ENCODE results near the gene DIPK1C. TPM values are rescaled to one million over a fixed set of nuclear protein-coding genes. Genes with fewer than 3 reads are reported as not detected.

Gene DIPK1C
- total RNA-seq, 4 donors from 2014 or later = 0.12 to 9.1 TPM; not detected in 2

DNA sequence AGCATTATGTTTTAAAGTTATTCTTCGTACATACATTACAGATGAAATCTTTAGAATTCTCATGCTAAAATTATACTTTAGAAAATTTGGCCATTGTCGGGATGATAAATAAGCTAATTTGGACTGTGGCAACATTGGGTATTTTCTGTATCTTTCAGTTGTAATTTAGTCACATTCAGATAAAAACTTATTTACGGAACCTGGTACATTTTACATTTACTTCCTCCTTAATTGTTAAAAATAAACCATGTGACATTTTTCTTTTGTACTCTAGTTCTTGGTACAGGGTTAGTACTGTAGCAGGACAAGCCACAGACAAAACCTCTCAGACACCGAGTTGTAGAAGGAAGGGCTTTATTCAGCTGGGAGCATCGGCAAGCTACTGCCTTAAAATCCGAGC lies 43.3 kb upstream of the DIPK1C start:
- Histone ChIP-seq H3K36me3 (no peaks in the 10 kb centered on the region), H3K4me1 (no peaks in the 10 kb centered on the region), H3K27ac (no peak overlapping the region), H3K27me3 (no peaks in the 10 kb centered on the region), H3K4me3 (no peak overlapping the region), H3K9me3 (no peaks in the 10 kb centered on the region)
- TF ChIP-seq, protein P1, sequence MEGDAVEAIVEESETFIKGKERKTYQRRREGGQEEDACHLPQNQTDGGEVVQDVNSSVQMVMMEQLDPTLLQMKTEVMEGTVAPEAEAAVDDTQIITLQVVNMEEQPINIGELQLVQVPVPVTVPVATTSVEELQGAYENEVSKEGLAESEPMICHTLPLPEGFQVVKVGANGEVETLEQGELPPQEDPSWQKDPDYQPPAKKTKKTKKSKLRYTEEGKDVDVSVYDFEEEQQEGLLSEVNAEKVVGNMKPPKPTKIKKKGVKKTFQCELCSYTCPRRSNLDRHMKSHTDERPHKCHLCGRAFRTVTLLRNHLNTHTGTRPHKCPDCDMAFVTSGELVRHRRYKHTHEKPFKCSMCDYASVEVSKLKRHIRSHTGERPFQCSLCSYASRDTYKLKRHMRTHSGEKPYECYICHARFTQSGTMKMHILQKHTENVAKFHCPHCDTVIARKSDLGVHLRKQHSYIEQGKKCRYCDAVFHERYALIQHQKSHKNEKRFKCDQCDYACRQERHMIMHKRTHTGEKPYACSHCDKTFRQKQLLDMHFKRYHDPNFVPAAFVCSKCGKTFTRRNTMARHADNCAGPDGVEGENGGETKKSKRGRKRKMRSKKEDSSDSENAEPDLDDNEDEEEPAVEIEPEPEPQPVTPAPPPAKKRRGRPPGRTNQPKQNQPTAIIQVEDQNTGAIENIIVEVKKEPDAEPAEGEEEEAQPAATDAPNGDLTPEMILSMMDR (IDR thresholded peaks at IDR 0.05) = no peak
- no peak for TF ChIP-seq POLR2A (IDR thresholded peaks at IDR 0.05)
- no peak for DNase-seq
- intact Hi-C loops (cut with DNase I; ENCODE audit: low total_unique reads) = no loop called here

GRCh38 chr18:74499633-74500032 lies 42.5 kb upstream of the DIPK1C start:
- intact Hi-C loops (cut with DNase I; ENCODE audit: low total_unique reads) = no loop called here
- DNase-seq = peak in 1 of 2 donors; percentile 60
- Histone ChIP-seq H3K9me3 (no peaks in the 10 kb centered on the region), H3K4me3 (no peak overlapping the region), H3K4me1 (no peaks in the 10 kb centered on the region), H3K36me3 (no peaks in the 10 kb centered on the region), H3K27me3 (no peaks in the 10 kb centered on the region), H3K27ac (peak overlapping the region in 1 of 2 donors; percentile 19)
- TF ChIP-seq POLR2A (IDR thresholded peaks at IDR 0.05) = no peak
- TF ChIP-seq, protein P1 (IDR thresholded peaks at IDR 0.05) = no peak

- no peaks in the 10 kb centered on the region for H3K27me3 ChIP-seq
- DNase-seq = no peak
- no peak overlapping the region for H3K4me3 ChIP-seq
- peak overlapping the region in 1 of 2 donors; percentile 19 for H3K27ac ChIP-seq
- intact Hi-C loops (cut with DNase I; ENCODE audit: low total_unique reads) = no loop called here
- H3K4me1 ChIP-seq = no peaks in the 10 kb centered on the region
- no peaks in the 10 kb centered on the region for H3K36me3 ChIP-seq
- H3K9me3 ChIP-seq = no peaks in the 10 kb centered on the region
- TF ChIP-seq POLR2A (IDR thresholded peaks at IDR 0.05) = no peak
- TF ChIP-seq, protein P1 (IDR thresholded peaks at IDR 0.05) = no peak
These were observed 41.9 kb upstream of the DIPK1C start for GRCh38 chr18:74498712-74499627.

GRCh38 chr18:74497778-74498177 lies 40.7 kb upstream of the DIPK1C start:
- H3K4me3 ChIP-seq = no peak overlapping the region
- no peaks in the 10 kb centered on the region for H3K9me3 ChIP-seq
- DNase-seq = no peak
- H3K36me3 ChIP-seq = no peaks in the 10 kb centered on the region
- no peak overlapping the region for H3K27ac ChIP-seq
- no peaks in the 10 kb centered on the region for H3K27me3 ChIP-seq
- H3K4me1 ChIP-seq = no peaks in the 10 kb centered on the region
- no peak for TF ChIP-seq POLR2A (IDR thresholded peaks at IDR 0.05)
- TF ChIP-seq, protein P1 (IDR thresholded peaks at IDR 0.05) = no peak
- intact Hi-C loops (cut with DNase I; ENCODE audit: low total_unique reads) = no loop called here

- Histone ChIP-seq H3K4me3 (no peak overlapping the region), H3K36me3 (no peaks in the 10 kb centered on the region), H3K9me3 (no peaks in the 10 kb centered on the region), H3K27me3 (no peaks in the 10 kb centered on the region), H3K27ac (no peak overlapping the region), H3K4me1 (no peaks in the 10 kb centered on the region)
- TF ChIP-seq POLR2A (IDR thresholded peaks at IDR 0.05) = no peak
- TF ChIP-seq, protein P1 (IDR thresholded peaks at IDR 0.05) = no peak
- DNase-seq = no peak
- intact Hi-C loops (cut with DNase I; ENCODE audit: low total_unique reads) = no loop called here
These were observed 40.2 kb upstream of the DIPK1C start for GRCh38 chr18:74497324-74497676.
